GF-D8 (cell line): ENCODE data around the gene B4GALNT1.
A peak's percentile ranks its signal among the peaks of the same experiment; 100 is the strongest.
"Not testable (repeated sequence)": the region's sequence is repeated elsewhere in the genome, so short reads cannot be mapped to it uniquely, and the experiment has no call there.

Source experiments
- DNase-seq: peaks from one replicate; lab custom pipeline; 2025; lab: John Stamatoyannopoulos, UW

Gene B4GALNT1

DNA sequence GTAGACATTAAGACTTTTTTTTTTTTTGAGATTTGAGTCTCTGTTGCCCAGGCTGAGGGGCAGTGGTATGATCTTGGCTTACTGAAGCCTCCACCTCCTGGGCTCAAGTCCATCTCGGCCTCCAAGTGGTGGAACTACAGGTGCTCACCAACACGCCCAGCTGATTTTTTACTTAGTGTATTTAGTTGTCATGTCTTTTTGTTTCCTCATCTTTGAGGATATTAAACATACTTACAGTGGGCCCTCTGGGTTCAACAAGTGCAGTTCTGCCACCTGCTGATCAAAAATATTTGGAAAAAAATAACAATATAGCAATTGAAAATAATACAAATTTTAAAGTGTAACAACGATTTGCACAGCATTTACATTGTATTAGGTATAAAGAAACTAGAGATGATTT is 4.4 kb upstream of the B4GALNT1 start:
- DNase-seq: no peak

DNA sequence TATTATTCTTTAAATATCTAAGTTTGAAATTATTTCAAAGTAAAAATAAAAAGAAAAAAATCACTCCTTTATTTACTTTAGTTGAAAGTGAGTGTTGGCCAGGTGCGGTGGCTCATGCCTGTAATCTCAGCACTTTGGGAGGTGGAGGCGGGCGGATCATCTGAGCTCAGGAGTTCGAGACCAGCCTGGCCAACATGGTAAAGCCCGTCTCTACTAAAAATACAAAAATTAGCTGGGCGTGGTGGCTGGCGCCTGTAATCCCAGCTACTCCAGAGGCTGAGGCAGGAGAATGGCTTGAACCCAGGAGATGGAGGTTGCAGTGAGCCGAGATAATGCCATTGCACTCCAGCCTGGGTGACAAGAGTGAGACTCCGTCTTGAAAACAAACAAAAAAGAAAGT is 3.7 kb upstream of the B4GALNT1 start:
- DNase-seq: not testable (repeated sequence)

DNA sequence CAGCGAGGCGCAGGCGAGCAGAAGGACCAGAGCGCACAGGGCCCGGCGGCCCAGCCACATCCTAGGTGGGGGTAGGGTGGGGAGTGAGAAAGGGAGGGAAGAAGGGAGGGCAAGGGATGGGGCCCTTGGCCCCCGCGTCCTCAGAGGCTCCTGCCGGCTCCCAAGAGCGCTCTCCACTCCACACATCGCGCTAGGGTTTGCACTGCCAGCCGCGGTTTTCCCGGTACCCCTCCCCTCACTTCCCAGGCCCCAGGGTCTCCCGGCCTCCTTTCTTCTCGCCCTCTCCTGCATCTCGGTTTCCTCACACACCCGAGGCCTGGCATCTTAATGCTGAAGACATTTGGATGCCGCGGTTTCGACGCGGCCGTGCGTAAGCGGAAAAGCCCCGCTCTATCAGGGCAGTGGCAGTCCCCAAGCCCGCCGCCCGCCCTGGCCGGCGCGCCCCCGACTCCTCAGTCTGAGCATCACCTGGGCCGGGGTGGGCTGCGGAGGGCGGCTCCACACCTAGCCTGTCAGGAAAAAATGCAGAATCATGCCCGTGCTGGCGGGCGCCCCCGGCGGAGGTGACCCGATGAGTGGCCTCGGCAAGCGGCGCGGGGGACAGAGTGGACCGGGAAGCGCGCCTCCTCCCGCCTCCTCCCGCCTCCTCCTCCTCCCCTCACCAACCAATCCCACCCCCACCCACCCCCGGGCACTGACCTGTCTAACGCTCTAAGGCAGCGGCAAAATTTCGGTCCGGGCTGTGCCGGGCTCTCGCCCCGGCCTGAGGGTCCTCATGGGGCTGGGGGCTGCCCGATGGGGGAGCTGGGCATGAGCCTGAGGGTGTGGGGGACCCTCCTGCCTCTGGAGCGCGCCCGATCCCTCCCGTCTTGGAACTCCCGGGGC is 686 bp downstream of the B4GALNT1 start:
- no peak for DNase-seq

- DNase-seq: no peak
Measured at GRCh38 chr12:57631566-57632072, 1.4 kb downstream of the B4GALNT1 start.

DNA sequence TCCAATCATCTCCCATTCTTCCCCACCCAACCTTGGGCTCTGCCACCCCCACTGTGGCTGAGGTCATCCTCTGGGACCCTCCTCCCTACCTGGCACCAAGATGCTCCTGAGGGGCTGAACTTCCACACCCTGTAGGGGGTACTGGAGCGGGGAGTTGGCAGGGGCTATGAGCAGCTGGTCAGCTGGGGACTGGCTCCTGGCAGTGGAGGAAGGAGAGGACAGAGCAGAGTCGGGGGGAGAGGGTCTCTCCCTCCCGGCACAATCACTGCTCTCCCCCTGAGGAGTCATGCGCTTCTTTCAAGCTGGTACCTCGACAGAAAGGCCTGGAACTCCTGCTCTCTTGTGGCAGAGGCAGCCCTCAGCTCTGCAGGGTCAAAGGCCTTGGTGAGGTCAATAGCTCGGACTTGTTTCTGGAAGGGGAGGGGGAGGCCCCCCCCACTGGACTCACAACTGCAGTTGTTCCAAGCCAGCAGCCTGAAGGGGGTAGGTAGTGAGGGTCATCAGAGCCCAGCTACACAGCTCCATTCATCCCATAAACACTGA is 2.0 kb downstream of the B4GALNT1 start:
- DNase-seq: no peak

GRCh38 chr12:57629897-57630471 is 3.0 kb downstream of the B4GALNT1 start:
- DNase-seq: no peak

DNA sequence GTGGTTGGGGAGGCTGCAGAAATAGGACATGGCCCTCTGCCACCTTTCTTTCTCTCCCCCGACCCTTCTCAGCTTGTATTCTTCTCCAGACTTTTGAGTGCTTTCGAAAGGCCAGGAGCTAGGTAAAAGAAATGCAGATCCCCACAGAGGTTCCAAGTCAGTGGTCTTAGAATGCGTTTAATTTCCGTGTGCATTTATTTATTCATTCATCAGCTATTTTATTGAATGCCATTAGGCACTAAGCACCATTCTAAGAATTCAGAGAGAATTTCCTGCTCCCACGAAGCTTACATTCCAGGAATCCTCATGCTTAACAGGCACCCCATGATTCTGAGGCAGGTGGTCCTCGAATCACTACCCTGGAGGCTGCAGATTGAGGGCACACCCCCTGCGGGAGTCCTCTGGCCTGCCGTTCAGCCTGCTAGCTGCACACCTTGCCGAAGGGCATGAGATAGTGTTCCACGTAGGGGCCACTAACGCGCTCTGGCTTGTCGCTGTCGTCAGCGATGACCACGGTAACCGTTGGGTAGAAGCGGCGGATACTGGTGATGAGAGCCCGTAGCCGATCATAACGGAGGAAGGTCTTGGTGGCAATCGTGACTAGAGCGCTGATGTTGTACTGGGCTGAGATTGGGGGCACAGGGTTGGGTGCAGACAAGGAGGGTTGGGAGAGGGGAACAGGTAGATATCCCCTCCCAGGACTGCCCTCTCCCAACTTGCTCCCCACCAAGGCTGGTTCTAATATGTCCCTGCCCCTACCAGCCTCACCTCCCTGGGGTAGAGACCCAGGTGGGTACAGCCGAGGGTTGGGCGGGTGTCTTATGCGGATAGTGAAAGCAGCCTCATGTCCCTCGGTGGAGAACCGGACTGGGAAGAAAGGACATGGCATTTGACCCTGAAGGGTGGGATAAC is 4.5 kb downstream of the B4GALNT1 start:
- no peak for DNase-seq

DNA sequence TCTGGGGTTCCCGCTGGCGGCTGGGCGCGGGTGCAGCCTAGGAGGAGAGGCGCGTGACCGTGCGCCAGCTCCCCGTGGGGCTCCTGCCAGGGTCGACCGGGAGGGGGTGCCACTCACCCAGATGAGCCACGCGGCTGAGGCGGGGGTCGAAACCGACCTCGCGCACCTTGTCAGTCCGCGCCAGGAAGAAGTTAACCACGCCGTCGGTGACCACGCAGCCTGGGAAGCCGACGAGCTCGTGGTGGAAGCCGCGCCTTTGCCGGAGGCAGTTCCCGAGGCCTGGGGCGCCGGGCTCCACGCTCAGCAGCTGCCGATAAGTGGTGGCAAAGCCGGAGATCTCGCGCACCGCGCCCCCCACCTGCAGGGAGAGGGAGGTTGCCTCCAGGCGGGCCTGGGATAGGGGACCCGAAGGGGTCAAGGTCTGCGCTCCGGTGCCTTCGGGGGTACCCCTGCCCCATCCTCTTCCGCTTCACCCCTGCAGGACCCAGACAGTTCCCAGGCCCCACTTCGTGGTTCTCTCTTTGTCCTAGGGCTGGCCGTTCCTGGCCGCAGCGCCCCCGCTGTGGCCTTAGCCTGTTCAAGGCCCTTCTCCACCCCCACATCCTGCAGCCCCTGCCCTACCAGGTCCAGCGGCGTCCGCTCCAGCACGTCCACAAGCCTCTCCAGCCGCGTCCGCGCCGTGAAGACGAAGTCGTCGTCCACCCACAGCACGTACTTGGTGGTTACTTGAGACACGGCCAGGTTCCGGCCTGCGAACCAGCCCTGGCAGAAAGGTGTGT is 5.3 kb downstream of the B4GALNT1 start:
- no peak for DNase-seq

DNA sequence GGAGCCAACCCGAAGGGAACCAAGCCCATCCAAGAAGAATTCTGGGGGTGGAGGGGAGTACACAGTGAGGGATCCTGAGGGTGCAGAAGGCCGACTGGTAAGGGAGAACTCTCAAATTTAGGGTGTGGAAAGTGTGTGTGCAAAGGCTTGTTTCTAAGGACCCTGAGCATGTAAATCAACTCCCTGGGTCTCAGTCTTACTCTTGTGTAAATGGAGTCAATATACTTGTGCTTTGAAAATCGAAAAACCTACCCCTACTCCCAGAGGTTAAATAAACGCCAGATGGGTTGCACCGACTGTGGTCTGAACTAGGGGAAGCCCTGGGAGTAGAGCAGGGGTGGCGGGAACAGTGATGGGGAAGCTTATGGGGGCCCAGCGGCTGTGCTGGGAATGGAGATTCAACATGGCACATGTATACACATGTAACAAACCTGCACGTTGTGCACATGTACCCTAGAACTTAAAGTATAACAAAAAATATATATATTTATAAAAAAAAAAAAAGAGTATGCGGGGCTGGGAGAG is 6.0 kb downstream of the B4GALNT1 start:
- DNase-seq: no peak

GRCh38 chr12:57626111-57626920 is 6.7 kb downstream of the B4GALNT1 start:
- no peak for DNase-seq

- no peak for DNase-seq
Measured at GRCh38 chr12:57625261-57626032, 7.6 kb downstream of the B4GALNT1 start.

DNA sequence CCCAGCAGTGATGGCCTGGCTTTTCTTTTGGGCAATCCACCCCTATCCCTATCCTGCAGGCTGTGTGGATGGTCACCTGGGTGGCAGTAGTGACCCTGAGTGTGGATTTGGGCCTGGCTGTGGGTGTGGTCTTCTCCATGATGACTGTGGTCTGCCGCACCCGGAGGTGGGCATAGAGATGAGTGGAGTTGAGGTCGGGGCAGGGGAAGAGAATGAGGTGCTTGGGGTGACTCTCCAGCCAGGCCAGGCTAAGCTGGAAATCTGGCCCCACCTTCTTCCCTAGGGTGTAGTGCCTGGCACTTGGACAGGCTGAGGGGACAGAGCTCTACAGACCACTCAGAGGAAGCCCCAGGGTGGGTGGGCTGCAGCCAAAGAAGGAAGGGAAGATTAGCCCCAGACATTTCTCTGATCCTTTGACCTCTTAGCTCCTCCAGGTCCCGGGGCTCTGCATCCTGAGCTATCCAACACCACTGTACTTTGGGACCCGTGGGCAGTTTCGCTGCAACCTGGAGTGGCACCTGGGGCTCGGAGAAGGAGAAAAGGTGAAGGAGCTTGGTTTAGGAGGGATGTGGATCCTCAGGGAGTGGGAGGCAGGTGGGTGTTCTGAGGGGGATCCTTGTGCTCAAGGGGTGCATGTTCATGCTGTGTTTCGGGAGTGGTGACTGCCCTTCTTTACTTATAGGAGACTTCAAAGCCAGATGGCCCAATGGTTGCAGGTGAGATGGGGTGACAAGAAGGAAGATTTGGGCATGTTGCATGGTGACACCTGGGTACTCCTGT is 8.4 kb downstream of the B4GALNT1 start:
- DNase-seq: no peak

DNA sequence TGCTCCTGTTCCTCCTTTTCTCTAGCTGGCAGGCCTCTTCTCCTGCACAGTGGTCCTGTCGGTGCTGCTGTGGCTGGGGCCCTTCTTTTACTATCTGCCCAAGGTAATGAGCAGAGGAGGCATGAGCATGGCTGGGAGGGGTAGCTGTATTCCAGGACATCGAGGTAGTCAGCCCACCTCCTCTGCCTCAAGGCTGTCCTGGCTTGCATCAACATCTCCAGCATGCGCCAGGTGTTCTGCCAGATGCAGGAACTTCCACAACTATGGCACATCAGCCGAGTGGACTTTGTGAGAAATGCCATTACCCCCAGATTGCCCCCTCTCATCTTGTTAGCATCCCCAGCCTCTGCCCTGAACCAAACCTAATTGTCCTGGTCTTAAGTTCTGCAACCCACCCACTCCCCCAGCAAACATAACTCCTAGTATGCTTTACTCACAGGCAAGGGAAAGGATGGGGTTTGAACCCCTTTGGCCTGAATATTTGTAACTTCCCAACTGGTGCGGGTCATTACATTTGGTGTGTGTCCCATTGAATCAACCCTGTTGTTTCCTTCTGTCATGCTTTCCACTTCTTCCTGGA is 9.1 kb downstream of the B4GALNT1 start:
- DNase-seq: no peak

GRCh38 chr12:57623385-57623784 is 9.6 kb downstream of the B4GALNT1 start:
- DNase-seq: no peak

DNA sequence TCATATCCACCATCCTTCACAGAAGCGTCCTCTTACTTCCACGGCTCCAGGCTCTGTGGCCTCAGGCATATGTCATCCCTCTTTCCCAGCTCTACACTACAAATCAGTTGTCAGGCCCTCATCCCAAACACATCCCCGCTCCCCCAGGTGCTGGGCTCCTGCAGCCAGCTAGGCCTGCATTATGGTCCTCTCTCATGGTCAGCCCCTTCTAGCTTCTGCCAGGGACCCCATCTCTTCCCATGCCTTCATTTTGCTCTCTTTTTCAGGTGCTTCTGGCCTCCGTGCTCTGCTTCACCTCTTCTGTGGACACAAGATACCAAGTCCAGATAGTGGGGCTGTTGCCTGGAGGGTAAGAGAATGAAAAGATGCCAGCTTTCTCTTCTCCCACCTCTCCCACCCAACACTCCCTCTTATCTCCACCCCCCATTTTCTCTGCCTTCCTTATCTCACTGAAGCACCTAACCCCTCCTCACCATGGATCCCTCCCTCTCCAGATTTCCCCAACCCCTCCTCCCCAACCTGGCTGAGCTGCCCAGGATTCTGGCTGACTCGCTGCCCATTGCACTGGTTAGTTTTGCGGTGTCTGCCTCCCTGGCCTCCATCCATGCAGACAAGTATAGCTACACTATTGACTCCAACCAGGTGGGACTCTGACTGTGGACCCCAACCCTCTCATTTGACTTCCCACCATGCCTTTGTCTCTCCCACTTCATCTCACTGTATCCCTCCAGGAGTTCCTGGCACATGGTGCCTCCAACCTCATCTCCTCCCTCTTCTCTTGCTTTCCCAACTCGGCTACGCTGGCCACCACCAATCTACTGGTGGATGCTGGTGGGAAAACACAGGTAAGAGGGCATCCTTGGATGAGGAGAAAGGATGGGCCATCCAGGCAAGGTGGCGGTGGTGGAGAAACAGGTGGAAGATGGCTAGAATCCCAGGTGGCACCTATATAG is 10.4 kb downstream of the B4GALNT1 start:
- no peak for DNase-seq

DNA sequence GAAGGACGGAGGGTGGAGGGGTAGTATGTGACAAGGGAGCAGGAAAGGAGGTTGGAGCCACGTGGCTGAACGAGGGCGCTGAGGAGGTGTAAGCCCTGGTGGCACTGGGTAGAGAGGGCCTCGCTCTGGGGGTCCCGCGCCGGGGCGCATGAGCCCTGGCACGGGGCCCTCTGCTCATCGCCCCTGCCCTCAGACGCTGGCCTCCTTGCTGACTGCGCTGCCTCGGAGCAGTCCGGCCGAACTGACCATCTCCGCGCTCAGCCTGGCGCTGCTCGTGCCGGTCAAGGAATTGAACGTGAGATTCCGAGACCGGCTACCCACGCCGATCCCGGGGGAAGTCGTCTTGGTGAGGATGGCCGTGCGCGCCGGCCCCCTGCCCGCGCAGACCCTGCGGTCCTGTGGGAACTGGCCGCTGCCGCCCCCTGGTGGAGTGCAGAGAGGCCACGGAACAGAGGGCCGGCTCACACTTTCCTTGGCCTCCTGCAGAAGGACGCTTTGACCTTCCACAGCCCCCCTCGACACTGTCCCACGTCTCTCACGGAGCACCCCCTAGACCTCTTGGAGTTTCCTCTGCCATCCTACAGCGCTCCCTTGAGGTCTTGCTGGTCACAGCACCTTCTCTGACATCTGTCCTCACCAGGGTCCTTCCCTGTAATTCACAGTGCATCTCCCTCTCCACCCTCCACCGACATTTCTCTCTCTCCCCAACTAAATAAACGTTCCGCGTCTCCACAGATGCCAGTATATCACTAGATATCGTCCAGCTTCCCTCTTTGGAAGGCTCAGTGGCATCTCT is 11.3 kb downstream of the B4GALNT1 start:
- DNase-seq: peak; percentile 2
